ENCODE results near the gene NDUFC1.

- TF ChIP-seq CTCF (IDR thresholded peaks at IDR 0.05) (no peak), POLR2A (IDR thresholded peaks at IDR 0.05) (no peak)
Observed at GRCh38 chr4:139333046-139333445, 30.8 kb upstream of the NDUFC1 start.
